CD4-positive, alpha-beta T cell treated with Interleukin-15 for 4 hours (primary cell): ENCODE results near the gene GIPC1.
"Not testable (repeated sequence)": the region's sequence is repeated elsewhere in the genome, so short reads cannot be mapped to it uniquely, and the experiment has no call there.

Experiments
- DNase-seq: peaks from one replicate; pipeline ENCODE4 v3.0.0-alpha.2; 2020; ENCODE audit warnings: low spot score

GIPC1 gene

GRCh38 chr19:14517840-14518505 lies 22.0 kb upstream of the GIPC1 start, which contains the start of gene DNAJB1:
Gene DNAJB1 (minus strand): TSS chr19:14518397. CDS start chr19:14518349, 48 bp downstream.
- peak; percentile 64 for DNase-seq

- DNase-seq: no peak
These were observed 21.5 kb upstream of the GIPC1 start for GRCh38 chr19:14517446-14517839.

- DNase-seq: no peak
These were observed 21.0 kb upstream of the GIPC1 start for GRCh38 chr19:14516746-14517438.

GRCh38 chr19:14516048-14516534 lies 20.2 kb upstream of the GIPC1 start:
- DNase-seq: no peak

- DNase-seq: no peak
These were observed 19.6 kb upstream of the GIPC1 start for GRCh38 chr19:14515501-14516047.

GRCh38 chr19:14514215-14514863 lies 18.4 kb upstream of the GIPC1 start:
- DNase-seq: no peak

- no peak for DNase-seq
These were observed 16.6 kb upstream of the GIPC1 start for GRCh38 chr19:14512406-14512961.

- no peak for DNase-seq
These were observed 15.3 kb upstream of the GIPC1 start for GRCh38 chr19:14511229-14511593.

- no peak for DNase-seq
These were observed 14.6 kb upstream of the GIPC1 start for GRCh38 chr19:14510311-14511228.

- no peak for DNase-seq
These were observed 12.0 kb upstream of the GIPC1 start for GRCh38 chr19:14507704-14508542.

- DNase-seq: peak; percentile 78
These were observed 9.7 kb upstream of the GIPC1 start for GRCh38 chr19:14505488-14506239.

- not testable (repeated sequence) for DNase-seq
These were observed 8.6 kb upstream of the GIPC1 start for GRCh38 chr19:14504575-14504974.

- no peak for DNase-seq
These were observed 7.4 kb upstream of the GIPC1 start for GRCh38 chr19:14503285-14503684.

- DNase-seq: no peak
These were observed 6.6 kb upstream of the GIPC1 start for GRCh38 chr19:14502334-14503092.

- DNase-seq: no peak
These were observed 1.4 kb upstream of the GIPC1 start for GRCh38 chr19:14497228-14497921.

- no peak for DNase-seq
These were observed 904 bp upstream of the GIPC1 start for GRCh38 chr19:14496834-14497227.

- no peak for DNase-seq
These were observed 277 bp downstream of the GIPC1 start for GRCh38 chr19:14495672-14496028.

GRCh38 chr19:14494910-14495671 lies 836 bp downstream of the GIPC1 start:
- DNase-seq: no peak
